Iris pigment epithelial cell (primary cell): ENCODE data around the gene PARVA.

Source experiments
- DNase-seq: peaks from one replicate; pipeline ENCODE4 v3.0.0-alpha.2; 2011; ENCODE audit warnings: low read depth

The PARVA gene

GRCh38 chr11:12376259-12377081 lies 901 bp upstream of the PARVA start:
- DNase-seq: peak; percentile 70

- DNase-seq: peak; percentile 65
Observed at GRCh38 chr11:12377824-12378593, 638 bp downstream of the PARVA start.

GRCh38 chr11:12380565-12381325 lies 3.4 kb downstream of the PARVA start:
- no peak for DNase-seq

- DNase-seq: no peak
Observed at GRCh38 chr11:12381875-12382274, 4.5 kb downstream of the PARVA start.

- DNase-seq: peak; percentile 44
Observed at GRCh38 chr11:12382451-12382850, 5.1 kb downstream of the PARVA start.

GRCh38 chr11:12386309-12386708 lies 8.9 kb downstream of the PARVA start:
- no peak for DNase-seq

- no peak for DNase-seq
Observed at GRCh38 chr11:12386745-12387144, 9.4 kb downstream of the PARVA start.

- DNase-seq: no peak
Observed at GRCh38 chr11:12388173-12388572, 10.8 kb downstream of the PARVA start.

- DNase-seq: no peak
Observed at GRCh38 chr11:12388939-12389670, 11.7 kb downstream of the PARVA start.

- DNase-seq: no peak
Observed at GRCh38 chr11:12389676-12390657, 12.6 kb downstream of the PARVA start.

GRCh38 chr11:12390687-12391110 lies 13.3 kb downstream of the PARVA start:
- no peak for DNase-seq

- DNase-seq: no peak
Observed at GRCh38 chr11:12392672-12393071, 15.3 kb downstream of the PARVA start.

- DNase-seq: peak; percentile 14
Observed at GRCh38 chr11:12393691-12394090, 16.3 kb downstream of the PARVA start.

GRCh38 chr11:12394601-12395000 lies 17.2 kb downstream of the PARVA start:
- no peak for DNase-seq

- DNase-seq: no peak
Observed at GRCh38 chr11:12395333-12395732, 18.0 kb downstream of the PARVA start.

- peak; percentile 90 for DNase-seq
Observed at GRCh38 chr11:12397931-12398334, 20.6 kb downstream of the PARVA start.

GRCh38 chr11:12399355-12399754 lies 22.0 kb downstream of the PARVA start:
- DNase-seq: no peak

- peak; percentile 23 for DNase-seq
Observed at GRCh38 chr11:12402025-12402424, 24.7 kb downstream of the PARVA start.

- DNase-seq: peak; percentile 69
Observed at GRCh38 chr11:12402691-12403120, 25.3 kb downstream of the PARVA start.
